Muscle of leg (tissue), 9 donors: ENCODE measurements around the gene TMEM204. TPM values are rescaled to one million over a fixed set of nuclear protein-coding genes. Genes with fewer than 3 reads are reported as not detected.

Experiments
- polyA plus RNA-seq, 8 donors: library from polyadenylated mRNA; unstranded; fragments of 120-200 nt; gene quantifications; one replicate each; pipeline versions ENCODE4 v1.2.1 to v1.2.3, GENCODE V29; 2013; ENCODE audit warnings: inconsistent platforms in 1 of 8, low replicate concordance in 1 of 8; ENCODE audit not compliant: insufficient read length in 8 of 8, insufficient read depth in 1 of 8
- total RNA-seq: library from RNA; stranded (reverse); fragments of 120-200 nt; gene quantifications from one replicate; pipeline ENCODE4 v1.2.4, GENCODE V29; 2013

TMEM204 gene
- total and polyA plus RNA-seq, 9 donors = 14.6 to 22.2 (median 18.0) TPM

Other genes with a start within 250 kb of the TMEM204 start
- 30.0 TPM for gene UBE2I, start 224.0 kb upstream of the TMEM204 start, total RNA-seq
- gene UBE2I, start 224.0 kb upstream of the TMEM204 start, polyA plus RNA-seq = 100 to 1,000 TPM in 6 of 8 donors, 10 to 100 TPM in 2; 89.7 to 114 (median 106) TPM
- gene BAIAP3, start 200.0 kb upstream of the TMEM204 start, total RNA-seq = 0.58 TPM
- gene BAIAP3, start 200.0 kb upstream of the TMEM204 start, polyA plus RNA-seq = 1 to 10 TPM in 2 of 8 donors, under 1 TPM in 6; 0.40 to 1.3 (median 0.85) TPM
- 44.9 TPM for gene TSR3, start 181.8 kb upstream of the TMEM204 start, total RNA-seq
- gene TSR3, start 181.8 kb upstream of the TMEM204 start, polyA plus RNA-seq = 10 to 100 TPM; 40.9 to 62.3 (median 50.2) TPM
- gene GNPTG, start 181.7 kb upstream of the TMEM204 start, total RNA-seq = 38.9 TPM
- 10 to 100 TPM; 37.6 to 46.8 (median 40.5) TPM for gene GNPTG, start 181.7 kb upstream of the TMEM204 start, polyA plus RNA-seq
- 6.6 TPM for gene UNKL, start 119.0 kb upstream of the TMEM204 start, total RNA-seq
- gene UNKL, start 119.0 kb upstream of the TMEM204 start, polyA plus RNA-seq = 10 to 100 TPM in 1 of 8 donors, 1 to 10 TPM in 7; 6.6 to 12.9 (median 8.2) TPM
- 16.5 TPM for gene UQCC4, start 112.9 kb upstream of the TMEM204 start, total RNA-seq
- gene UQCC4, start 112.9 kb upstream of the TMEM204 start, polyA plus RNA-seq = 10 to 100 TPM; 11.6 to 13.8 (median 12.7) TPM
- 0.13 TPM for gene PERCC1, start 102.6 kb upstream of the TMEM204 start, total RNA-seq
- gene PERCC1, start 102.6 kb upstream of the TMEM204 start, polyA plus RNA-seq = under 1 TPM in 7 of 8 donors, not detected in 1; 0.16 to 0.49 (median 0.26) TPM
- gene CCDC154, start 89.1 kb upstream of the TMEM204 start, total RNA-seq = 2.1 TPM
- gene CCDC154, start 89.1 kb upstream of the TMEM204 start, polyA plus RNA-seq = 1 to 10 TPM in 7 of 8 donors, under 1 TPM in 1; 0.86 to 4.0 (median 2.1) TPM
- 18.8 TPM for gene CLCN7, start 58.6 kb upstream of the TMEM204 start, total RNA-seq
- 10 to 100 TPM; 25.1 to 43.3 (median 31.7) TPM for gene CLCN7, start 58.6 kb upstream of the TMEM204 start, polyA plus RNA-seq
- 0.40 TPM for gene PTX4, start 44.7 kb upstream of the TMEM204 start, total RNA-seq
- gene PTX4, start 44.7 kb upstream of the TMEM204 start, polyA plus RNA-seq = 1 to 10 TPM in 1 of 8 donors, under 1 TPM in 7; 0.34 to 1.1 (median 0.74) TPM
- 14.5 TPM for gene TELO2, start 40.3 kb upstream of the TMEM204 start, total RNA-seq
- gene TELO2, start 40.3 kb upstream of the TMEM204 start, polyA plus RNA-seq = 10 to 100 TPM; 26.3 to 40.4 (median 36.8) TPM
- 10.6 TPM for gene IFT140, start 78.4 kb downstream of the TMEM204 start, total RNA-seq
- 10 to 100 TPM in 6 of 8 donors, 1 to 10 TPM in 2; 8.7 to 14.5 (median 12.3) TPM for gene IFT140, start 78.4 kb downstream of the TMEM204 start, polyA plus RNA-seq
- 7.2 TPM for gene CRAMP1, start 78.7 kb downstream of the TMEM204 start, total RNA-seq
- gene CRAMP1, start 78.7 kb downstream of the TMEM204 start, polyA plus RNA-seq = 10 to 100 TPM; 12.3 to 19.1 (median 14.1) TPM
- gene JPT2, start 144.6 kb downstream of the TMEM204 start, total RNA-seq = 28.2 TPM
- 10 to 100 TPM; 33.5 to 52.6 (median 39.7) TPM for gene JPT2, start 144.6 kb downstream of the TMEM204 start, polyA plus RNA-seq
- gene MAPK8IP3, start 172.5 kb downstream of the TMEM204 start, total RNA-seq = 36.5 TPM
- gene MAPK8IP3, start 172.5 kb downstream of the TMEM204 start, polyA plus RNA-seq = 10 to 100 TPM; 35.6 to 64.3 (median 50.7) TPM
- gene NME3, start 237.9 kb downstream of the TMEM204 start, total RNA-seq = 35.2 TPM
- gene NME3, start 237.9 kb downstream of the TMEM204 start, polyA plus RNA-seq = 10 to 100 TPM; 22.2 to 31.9 (median 26.9) TPM
- 7.2 TPM for gene EME2, start 239.1 kb downstream of the TMEM204 start, total RNA-seq
- gene EME2, start 239.1 kb downstream of the TMEM204 start, polyA plus RNA-seq = 1 to 10 TPM; 4.0 to 9.7 (median 6.7) TPM
- gene MRPS34, start 239.5 kb downstream of the TMEM204 start, total RNA-seq = 45.7 TPM
- 10 to 100 TPM; 44.7 to 57.8 (median 52.2) TPM for gene MRPS34, start 239.5 kb downstream of the TMEM204 start, polyA plus RNA-seq
- gene SPSB3, start 248.9 kb downstream of the TMEM204 start, total RNA-seq = 34.2 TPM
- 10 to 100 TPM; 21.0 to 35.1 (median 24.5) TPM for gene SPSB3, start 248.9 kb downstream of the TMEM204 start, polyA plus RNA-seq
- gene NUBP2, start 249.3 kb downstream of the TMEM204 start, total RNA-seq = 58.0 TPM
- gene NUBP2, start 249.3 kb downstream of the TMEM204 start, polyA plus RNA-seq = 10 to 100 TPM; 40.6 to 59.7 (median 47.7) TPM